ENCODE data around the gene GNPTG. TPM values are rescaled to one million over a fixed set of nuclear protein-coding genes. Genes with fewer than 3 reads are reported as not detected.

The GNPTG gene
- total RNA-seq, 1 donor from 2014 or later: 30.0 TPM

DNA sequence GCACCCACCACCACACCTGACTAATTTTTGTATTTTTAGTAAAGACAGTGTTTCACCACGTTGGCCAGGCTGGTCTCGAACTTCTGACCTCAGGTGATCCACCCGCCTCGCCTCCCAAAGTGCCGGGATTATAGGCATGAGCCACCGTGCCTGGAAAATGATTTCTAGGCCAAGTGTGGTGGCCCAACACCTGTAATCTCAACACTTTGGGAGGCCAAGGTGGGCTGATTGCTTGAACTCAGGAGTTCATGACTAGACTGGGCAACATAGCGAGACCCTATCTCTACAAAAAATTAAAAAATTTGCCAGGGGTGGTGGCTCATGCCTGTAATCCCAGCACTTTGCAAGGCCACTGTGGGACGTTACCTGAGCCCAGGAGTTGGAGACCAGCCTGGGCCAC, 29.3 kb upstream of the GNPTG start:
- Histone ChIP-seq H3K4me3 (ENCODE audit: low read depth, low read length) (no peak overlapping the region), H3K36me3 (ENCODE audit: control insufficient read depth, insufficient read depth, low read length) (peaks cover 37% of the 10 kb centered on the region), H3K27me3 (ENCODE audit: control insufficient read depth, insufficient read depth, low read length) (no peaks in the 10 kb centered on the region)
- FAIRE-seq: no peak
- DNase-seq (ENCODE audit: low read depth): no peak
- TF ChIP-seq, protein P1, sequence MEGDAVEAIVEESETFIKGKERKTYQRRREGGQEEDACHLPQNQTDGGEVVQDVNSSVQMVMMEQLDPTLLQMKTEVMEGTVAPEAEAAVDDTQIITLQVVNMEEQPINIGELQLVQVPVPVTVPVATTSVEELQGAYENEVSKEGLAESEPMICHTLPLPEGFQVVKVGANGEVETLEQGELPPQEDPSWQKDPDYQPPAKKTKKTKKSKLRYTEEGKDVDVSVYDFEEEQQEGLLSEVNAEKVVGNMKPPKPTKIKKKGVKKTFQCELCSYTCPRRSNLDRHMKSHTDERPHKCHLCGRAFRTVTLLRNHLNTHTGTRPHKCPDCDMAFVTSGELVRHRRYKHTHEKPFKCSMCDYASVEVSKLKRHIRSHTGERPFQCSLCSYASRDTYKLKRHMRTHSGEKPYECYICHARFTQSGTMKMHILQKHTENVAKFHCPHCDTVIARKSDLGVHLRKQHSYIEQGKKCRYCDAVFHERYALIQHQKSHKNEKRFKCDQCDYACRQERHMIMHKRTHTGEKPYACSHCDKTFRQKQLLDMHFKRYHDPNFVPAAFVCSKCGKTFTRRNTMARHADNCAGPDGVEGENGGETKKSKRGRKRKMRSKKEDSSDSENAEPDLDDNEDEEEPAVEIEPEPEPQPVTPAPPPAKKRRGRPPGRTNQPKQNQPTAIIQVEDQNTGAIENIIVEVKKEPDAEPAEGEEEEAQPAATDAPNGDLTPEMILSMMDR (IDR thresholded peaks at IDR 0.05; ENCODE audit: insufficient read depth, low read length, severe bottlenecking): no peak

DNA sequence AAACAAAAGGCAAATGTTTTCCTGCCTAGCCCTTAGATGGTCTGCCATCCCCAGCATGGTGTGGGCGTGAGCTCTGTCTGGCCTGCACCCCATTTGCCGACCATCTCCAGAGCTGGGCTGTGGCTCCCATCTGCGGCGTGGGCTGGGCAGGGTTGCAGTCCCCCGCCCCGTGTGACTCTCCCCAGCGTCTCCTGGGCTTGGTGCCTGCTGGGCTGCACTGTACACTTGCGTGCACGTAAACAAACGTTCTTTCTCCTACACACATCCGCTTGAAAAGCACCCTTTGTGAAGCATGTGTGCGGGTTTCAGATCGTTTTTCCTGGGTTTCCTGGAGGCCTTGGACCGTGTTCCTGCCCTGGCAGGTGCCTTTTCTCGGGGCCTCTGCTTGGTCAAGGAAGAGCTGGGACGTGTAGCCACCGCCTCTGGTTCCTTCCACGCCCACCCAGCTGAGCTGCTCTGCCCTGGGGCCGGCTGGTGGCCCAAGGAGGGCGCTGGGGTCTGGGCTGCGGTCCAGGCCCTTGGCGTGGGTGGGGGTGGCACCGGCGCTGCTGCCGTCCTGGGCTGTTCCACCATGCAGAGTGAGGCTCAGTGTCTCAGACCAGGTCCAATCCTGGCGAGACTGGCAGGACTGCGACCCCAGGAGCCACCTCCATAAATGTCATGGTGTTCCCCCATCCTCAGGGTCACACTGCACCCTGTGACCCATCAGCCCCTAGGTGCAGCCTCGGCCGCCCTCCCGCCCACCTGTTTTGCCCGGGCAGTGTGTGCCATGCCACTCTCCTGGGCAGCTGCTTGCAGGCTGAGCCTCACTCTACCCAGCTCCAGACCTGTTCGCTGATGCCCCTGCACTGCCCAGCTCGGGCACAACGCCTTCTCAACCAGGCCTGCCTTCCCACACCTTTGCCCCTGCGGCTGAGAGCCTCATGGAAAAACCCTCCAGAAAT, 28.2 kb upstream of the GNPTG start:
- Histone ChIP-seq H3K36me3 (ENCODE audit: control insufficient read depth, insufficient read depth, low read length) (peaks cover 31% of the 10 kb centered on the region), H3K4me3 (ENCODE audit: low read depth, low read length) (no peak overlapping the region), H3K27me3 (ENCODE audit: control insufficient read depth, insufficient read depth, low read length) (no peaks in the 10 kb centered on the region)
- TF ChIP-seq, protein P1 (IDR thresholded peaks at IDR 0.05; ENCODE audit: insufficient read depth, low read length, severe bottlenecking): no peak
- no peak for DNase-seq (ENCODE audit: low read depth)
- no peak for FAIRE-seq

DNA sequence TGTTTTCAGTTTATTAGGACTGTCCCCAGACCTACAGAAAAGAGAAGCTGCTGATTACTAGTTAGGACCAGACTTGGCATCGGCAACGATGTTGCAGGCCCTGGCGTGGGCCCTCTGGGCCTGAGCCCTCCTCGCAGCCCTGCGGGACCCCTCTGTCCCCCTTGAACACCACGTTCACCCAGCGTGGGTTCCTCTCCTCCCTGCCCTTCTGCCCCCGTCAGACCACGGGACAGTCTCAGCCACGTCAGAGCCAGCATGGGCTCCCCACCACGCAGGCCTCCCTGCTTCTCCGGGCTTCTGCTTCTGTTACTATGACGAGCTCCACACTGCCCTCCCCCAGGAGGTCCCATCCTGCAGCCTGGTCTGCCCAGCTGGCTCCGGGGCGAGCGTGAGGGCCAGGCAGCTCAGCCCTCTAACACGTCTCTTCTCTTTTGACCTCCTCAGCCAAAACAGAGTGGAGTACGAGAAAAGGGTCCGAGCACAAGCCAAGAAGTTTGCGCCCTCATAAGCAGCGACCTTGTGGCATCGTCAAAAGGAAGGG, 27.4 kb upstream of the GNPTG start:
- H3K36me3 ChIP-seq (ENCODE audit: control insufficient read depth, insufficient read depth, low read length): peaks cover 24% of the 10 kb centered on the region
- TF ChIP-seq, protein P1 (IDR thresholded peaks at IDR 0.05; ENCODE audit: insufficient read depth, low read length, severe bottlenecking): no peak
- no peak for FAIRE-seq

DNA sequence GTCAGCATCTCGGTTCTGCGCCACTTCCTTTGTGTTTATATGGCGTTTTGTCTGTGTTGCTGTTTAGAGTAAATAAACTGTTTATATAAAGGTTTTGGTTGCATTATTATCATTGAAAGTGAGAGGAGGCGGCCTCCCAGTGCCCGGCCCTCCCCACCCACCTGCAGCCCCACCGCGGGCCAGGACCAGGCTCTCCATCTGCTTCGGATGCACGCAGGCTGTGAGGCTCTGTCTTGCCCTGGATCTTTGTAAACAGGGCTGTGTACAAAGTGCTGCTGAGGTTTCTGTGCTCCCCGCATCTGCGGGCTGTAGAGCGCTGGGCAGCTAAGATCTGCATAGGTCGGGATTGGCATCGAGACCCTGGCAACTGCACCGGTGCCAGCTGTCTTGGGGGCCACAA, 26.5 kb upstream of the GNPTG start:
- DNase-seq (ENCODE audit: low read depth) (no peak), FAIRE-seq (no peak)
- Histone ChIP-seq H3K27me3 (ENCODE audit: control insufficient read depth, insufficient read depth, low read length) (no peaks in the 10 kb centered on the region), H3K36me3 (ENCODE audit: control insufficient read depth, insufficient read depth, low read length) (peaks cover 17% of the 10 kb centered on the region), H3K4me3 (ENCODE audit: low read depth, low read length) (no peak overlapping the region)
- TF ChIP-seq, protein P1 (IDR thresholded peaks at IDR 0.05; ENCODE audit: insufficient read depth, low read length, severe bottlenecking): no peak

More for the DNA sequence above, 27.4 kb upstream of the GNPTG start:
- Histone ChIP-seq H3K27me3 (ENCODE audit: control insufficient read depth, insufficient read depth, low read length) (no peaks in the 10 kb centered on the region), H3K4me3 (ENCODE audit: low read depth, low read length) (no peak overlapping the region)
- DNase-seq (ENCODE audit: low read depth): no peak

DNA sequence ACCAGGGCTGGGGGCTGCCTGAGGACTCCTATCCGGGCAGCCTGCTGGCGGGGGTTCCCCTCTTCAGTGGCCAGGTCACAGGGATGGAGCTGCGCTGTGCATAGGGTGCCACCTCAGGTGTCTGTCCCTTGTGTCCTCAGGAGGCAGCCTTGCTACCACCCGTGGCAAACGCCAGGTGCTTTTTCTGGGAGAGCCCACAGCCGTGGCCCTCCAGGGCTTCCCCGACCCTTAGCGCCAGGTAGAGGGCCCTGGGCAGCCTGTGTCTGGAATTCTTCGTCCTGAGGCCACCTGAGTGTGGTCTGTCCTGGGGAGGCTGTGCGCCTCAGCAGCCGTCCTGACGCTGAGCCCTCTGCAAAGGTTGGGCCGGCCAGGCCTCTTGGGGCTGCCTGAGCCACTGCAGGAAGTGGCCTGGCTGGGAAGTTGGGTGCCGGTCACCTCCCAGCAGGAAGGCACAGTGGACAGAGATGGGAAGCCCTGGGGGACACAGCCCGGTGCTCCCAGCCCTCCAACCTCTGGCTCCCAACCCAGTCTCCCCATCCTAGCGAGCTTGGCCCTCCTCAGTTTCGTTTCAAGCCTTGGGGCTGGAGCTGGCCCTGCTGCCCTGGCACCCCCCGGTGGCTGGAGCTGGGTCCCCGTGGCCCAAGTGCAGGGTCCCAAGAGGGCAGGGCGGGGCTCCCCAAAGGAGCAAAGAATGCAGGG, 25.9 kb upstream of the GNPTG start:
- TF ChIP-seq, protein P1 (IDR thresholded peaks at IDR 0.05; ENCODE audit: insufficient read depth, low read length, severe bottlenecking): no peak

More for the DNA sequence above, 25.9 kb upstream of the GNPTG start:
- H3K36me3 ChIP-seq (ENCODE audit: control insufficient read depth, insufficient read depth, low read length): peaks cover 12% of the 10 kb centered on the region
- FAIRE-seq (no peak), DNase-seq (ENCODE audit: low read depth) (no peak)
- H3K27me3 ChIP-seq (ENCODE audit: control insufficient read depth, insufficient read depth, low read length): no peaks in the 10 kb centered on the region
- H3K4me3 ChIP-seq (ENCODE audit: low read depth, low read length): no peak overlapping the region

Data from bronchial epithelial cell (primary cell).